Measurements from ENCODE around the gene AMPD3. TPM values are rescaled to one million over a fixed set of nuclear protein-coding genes. Genes with fewer than 3 reads are reported as not detected.

AMPD3 gene
- polyA plus RNA-seq, 1 donor from 2014 or later: not detected

DNA sequence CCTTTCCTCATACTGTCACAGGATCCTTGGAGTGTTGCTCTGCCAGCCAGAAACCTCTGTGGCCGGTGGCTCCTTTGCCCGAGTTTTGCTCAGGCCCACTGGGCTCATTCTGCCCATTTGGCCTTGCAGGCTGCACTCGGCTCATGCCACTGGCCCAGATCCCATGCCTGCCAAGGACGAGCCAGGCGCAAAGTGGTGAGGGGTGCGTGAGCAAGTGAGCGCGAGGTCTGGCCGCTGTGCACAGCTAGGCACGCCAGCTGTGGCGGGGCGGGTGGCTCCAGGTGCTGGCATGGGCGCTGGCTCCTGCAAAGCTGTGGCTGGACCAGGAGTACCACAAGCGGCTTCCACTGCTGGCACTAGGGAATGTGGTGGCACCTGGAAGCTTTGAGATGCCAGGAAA is 88.7 kb downstream of the AMPD3 start:
- H3F3A ChIP-seq (ENCODE audit: insufficient read depth, low read length, poor library complexity, severe bottlenecking): no peaks in the 10 kb centered on the region
- H3K27me3 ChIP-seq (ENCODE audit: insufficient read depth, low read depth, low read length): no peaks in the 10 kb centered on the region
- H2AFZ ChIP-seq (ENCODE audit: low read depth, low read length): no peak overlapping the region
- H3K4me2 ChIP-seq (ENCODE audit: low read length): no peak overlapping the region
- no peaks in the 10 kb centered on the region for H3K9me2 ChIP-seq (ENCODE audit: insufficient read depth, low read length)
- H3K27ac ChIP-seq (ENCODE audit: low read length): no peak overlapping the region
- H3K4me3 ChIP-seq (ENCODE audit: low read length): no peak overlapping the region
- H3K36me3 ChIP-seq (ENCODE audit: insufficient read depth, low read length): no peaks in the 10 kb centered on the region
- no peak overlapping the region for H3K9ac ChIP-seq (ENCODE audit: low read length)
- no peaks in the 10 kb centered on the region for H3K9me3 ChIP-seq (ENCODE audit: low read length)
- peaks cover 4% of the 10 kb centered on the region for H3K79me2 ChIP-seq (replicated peaks; ENCODE audit: insufficient read depth, low read length)
- TF ChIP-seq EZH2 (IDR thresholded peaks at IDR 0.05; ENCODE audit: borderline replicate concordance, insufficient read depth, low read length, poor library complexity, severe bottlenecking): no peak
- no peak for TF ChIP-seq SMC3 (conservative IDR thresholded peaks at IDR 0.05; ENCODE audit: poor library complexity)
- no peak for TF ChIP-seq MXI1 (conservative IDR thresholded peaks at IDR 0.05; ENCODE audit: poor library complexity, severe bottlenecking)
- no peak for TF ChIP-seq TAF1 (IDR thresholded peaks at IDR 0.05; ENCODE audit: low read depth)
- TF ChIP-seq POLR2AphosphoS5 (IDR thresholded peaks at IDR 0.05): no peak
- TF ChIP-seq RAD21 (conservative IDR thresholded peaks at IDR 0.05): no peak
- TF ChIP-seq EP300 (conservative IDR thresholded peaks at IDR 0.05; ENCODE audit: poor library complexity, severe bottlenecking): no peak
- no peak for TF ChIP-seq CTCF (IDR thresholded peaks at IDR 0.05; ENCODE audit: poor library complexity, severe bottlenecking)
- TF ChIP-seq REST (IDR thresholded peaks at IDR 0.05; ENCODE audit: borderline replicate concordance): no peak
- no peaks in the 10 kb centered on the region for H4K20me1 ChIP-seq (ENCODE audit: insufficient read depth)

GRCh38 chr11:10544491-10545465 is 89.7 kb downstream of the AMPD3 start:
- no peak overlapping the region for H3K27ac ChIP-seq (ENCODE audit: low read length)
- no peaks in the 10 kb centered on the region for H3K27me3 ChIP-seq (ENCODE audit: insufficient read depth, low read depth, low read length)
- H3K79me2 ChIP-seq (replicated peaks; ENCODE audit: insufficient read depth, low read length): peaks cover 2% of the 10 kb centered on the region
- no peaks in the 10 kb centered on the region for H4K20me1 ChIP-seq (ENCODE audit: insufficient read depth)
- no peak for TF ChIP-seq CTCF (IDR thresholded peaks at IDR 0.05; ENCODE audit: poor library complexity, severe bottlenecking)
- TF ChIP-seq SMC3 (conservative IDR thresholded peaks at IDR 0.05; ENCODE audit: poor library complexity): no peak
- TF ChIP-seq TAF1 (IDR thresholded peaks at IDR 0.05; ENCODE audit: low read depth): no peak
- no peak for TF ChIP-seq MXI1 (conservative IDR thresholded peaks at IDR 0.05; ENCODE audit: poor library complexity, severe bottlenecking)
- TF ChIP-seq REST (IDR thresholded peaks at IDR 0.05; ENCODE audit: borderline replicate concordance): no peak
- no peak for TF ChIP-seq POLR2AphosphoS5 (IDR thresholded peaks at IDR 0.05)
- no peak for TF ChIP-seq EZH2 (IDR thresholded peaks at IDR 0.05; ENCODE audit: borderline replicate concordance, insufficient read depth, low read length, poor library complexity, severe bottlenecking)
- TF ChIP-seq RAD21 (conservative IDR thresholded peaks at IDR 0.05): no peak
- no peak for TF ChIP-seq EP300 (conservative IDR thresholded peaks at IDR 0.05; ENCODE audit: poor library complexity, severe bottlenecking)
- H3F3A ChIP-seq (ENCODE audit: insufficient read depth, low read length, poor library complexity, severe bottlenecking): no peaks in the 10 kb centered on the region
- no peaks in the 10 kb centered on the region for H3K36me3 ChIP-seq (ENCODE audit: insufficient read depth, low read length)
- no peaks in the 10 kb centered on the region for H3K9me2 ChIP-seq (ENCODE audit: insufficient read depth, low read length)
- H3K4me2 ChIP-seq (ENCODE audit: low read length): no peak overlapping the region
- H3K9ac ChIP-seq (ENCODE audit: low read length): no peak overlapping the region
- no peak overlapping the region for H3K4me3 ChIP-seq (ENCODE audit: low read length)
- no peaks in the 10 kb centered on the region for H3K9me3 ChIP-seq (ENCODE audit: low read length)
- H2AFZ ChIP-seq (ENCODE audit: low read depth, low read length): no peak overlapping the region

Measured in neural cell (in vitro differentiated cells).